Endodermal cell (in vitro differentiated cells): Measurements from ENCODE around the gene BTNL3. TPM values are rescaled to one million over a fixed set of nuclear protein-coding genes. Genes with fewer than 3 reads are reported as not detected.
"Not testable (repeated sequence)": the region's sequence is repeated elsewhere in the genome, so short reads cannot be mapped to it uniquely, and the experiment has no call there.

Experiments used
- DNase-seq: peaks from one replicate; pipeline ENCODE4 v3.0.0-alpha.2; 2017
- H3K27ac ChIP-seq: 2 replicates; pipeline ENCODE4 v1.5.1; 2013; ENCODE audit warnings: mild to moderate bottlenecking, low read depth, low read length, moderate library complexity
- H3K27me3 ChIP-seq: 2 replicates; pipeline ENCODE4 v1.6.1; 2013; ENCODE audit warnings: mild to moderate bottlenecking, low read length, moderate library complexity; ENCODE audit not compliant: insufficient read depth, control insufficient read depth, poor library complexity, severe bottlenecking
- H3K36me3 ChIP-seq: 2 replicates; pipeline ENCODE4 v1.7.0; 2013; ENCODE audit warnings: mild to moderate bottlenecking, low read length, moderate library complexity; ENCODE audit not compliant: control insufficient read depth, insufficient read depth
- H3K4me1 ChIP-seq: one replicate; pipeline ENCODE4 v1.7.0; 2013; ENCODE audit warnings: low read length; ENCODE audit not compliant: control insufficient read depth, insufficient read depth
- H3K4me3 ChIP-seq: 2 replicates; pipeline ENCODE4 v1.5.1; 2013; ENCODE audit warnings: mild to moderate bottlenecking, low read length, moderate library complexity
- H3K9ac ChIP-seq: 2 replicates; pipeline ENCODE4 v1.6.1; 2013; ENCODE audit warnings: mild to moderate bottlenecking, low read length, moderate library complexity; ENCODE audit not compliant: poor library complexity, severe bottlenecking; ENCODE audit errors: extremely low read depth
- H3K9me3 ChIP-seq: 2 replicates; pipeline ENCODE4 v1.6.1; 2013; ENCODE audit warnings: mild to moderate bottlenecking, low read length, moderate library complexity; ENCODE audit not compliant: control insufficient read depth
- H3K27ac Mint-ChIP-seq: 2 replicates; pipeline ENCODE4 v1.8.0; 2020; ENCODE audit warnings: mixed read lengths
- H3K27me3 Mint-ChIP-seq: 2 replicates; pipeline ENCODE4 v1.8.0; 2021; ENCODE audit warnings: mild to moderate bottlenecking, mixed read lengths; ENCODE audit not compliant: insufficient read depth
- H3K36me3 Mint-ChIP-seq: 2 replicates; pipeline ENCODE4 v1.8.0; 2020; ENCODE audit warnings: low read depth, mixed read lengths
- H3K4me1 Mint-ChIP-seq: 2 replicates; pipeline ENCODE4 v1.8.0; 2020; ENCODE audit warnings: mixed read lengths
- H3K4me3 Mint-ChIP-seq: 2 replicates; pipeline ENCODE4 v1.8.0; 2020; ENCODE audit warnings: mild to moderate bottlenecking, moderate library complexity, mixed read lengths
- H3K9me3 Mint-ChIP-seq: 2 replicates; pipeline ENCODE4 v1.8.0; 2020; ENCODE audit warnings: mild to moderate bottlenecking, mixed read lengths
- WGBS, 2 experiments: methylation state at CpG; one replicate each; pipeline versions ENCODE4 v1.1.5 to v1.1.7; 2013; ENCODE audit warnings: missing lambda C conversion rate in 2 of 2, mixed read lengths in 1 of 2; ENCODE audit not compliant: insufficient coverage in 1 of 2, insufficient read length in 1 of 2; 5-methylcytosine and 5-hydroxymethylcytosine counted together
- total RNA-seq, 2 donors: library from RNA; stranded (reverse); fragmentation: NEBNext Ultra II Directional in 1 of 2; extraction: Animal tissue kit (Norgen Biotek cat#: 25700) in 1 of 2; gene quantifications; 2 replicates in 1 of 2; 3 replicates in 1 of 2; pipeline ENCODE4 v1.2.1, GENCODE V29; 2021
- TF ChIP-seq, protein P1 (sequence below): fragments of 200-600 bp; sonication (generic); conservative IDR thresholded peaks from 2 replicates; pipeline ENCODE4 v1.5.0; 2021; ENCODE audit warnings: antibody characterized with exemption, mild to moderate bottlenecking

BTNL3 gene
- total RNA-seq, 2 donors from 2014 or later: not detected

DNA sequence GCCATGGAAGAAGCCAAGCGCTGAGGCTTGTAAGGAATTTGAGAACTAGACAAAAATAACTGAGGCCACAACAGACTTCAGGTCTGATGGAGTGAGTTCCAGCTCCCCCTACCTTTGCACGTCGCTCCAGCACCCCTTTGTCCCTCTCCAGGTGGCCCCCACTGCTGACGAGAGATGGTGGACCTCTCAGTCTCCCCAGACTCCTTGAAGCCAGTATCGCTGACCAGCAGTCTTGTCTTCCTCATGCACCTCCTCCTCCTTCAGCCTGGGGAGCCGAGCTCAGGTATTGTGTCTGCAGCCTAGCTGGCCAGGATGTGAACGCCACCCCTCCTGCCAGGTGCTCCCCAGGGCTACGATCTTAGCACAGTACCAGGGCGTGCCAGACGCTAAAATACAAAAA is 56.7 kb downstream of the BTNL3 start:
- Mint-ChIP-seq H3K27me3 (peaks cover 37% of the 10 kb centered on the region), H3K36me3 (no peaks in the 10 kb centered on the region), H3K4me1 (no peaks in the 10 kb centered on the region), H3K4me3 (no peak overlapping the region), H3K9me3 (no peaks in the 10 kb centered on the region), H3K27ac (no peak overlapping the region)
- peak; percentile 40 for DNase-seq
- 71 to 92% methylated on average over 1 to 10 of the region's 10 CpGs for WGBS, 2 experiments
- Histone ChIP-seq H3K36me3 (no peaks in the 10 kb centered on the region), H3K27me3 (peaks cover 4% of the 10 kb centered on the region), H3K27ac (no peak overlapping the region), H3K9ac (no peak overlapping the region), H3K9me3 (peaks cover 18% of the 10 kb centered on the region), H3K4me3 (no peak overlapping the region), H3K4me1 (no peaks in the 10 kb centered on the region)
- TF ChIP-seq, protein P1, sequence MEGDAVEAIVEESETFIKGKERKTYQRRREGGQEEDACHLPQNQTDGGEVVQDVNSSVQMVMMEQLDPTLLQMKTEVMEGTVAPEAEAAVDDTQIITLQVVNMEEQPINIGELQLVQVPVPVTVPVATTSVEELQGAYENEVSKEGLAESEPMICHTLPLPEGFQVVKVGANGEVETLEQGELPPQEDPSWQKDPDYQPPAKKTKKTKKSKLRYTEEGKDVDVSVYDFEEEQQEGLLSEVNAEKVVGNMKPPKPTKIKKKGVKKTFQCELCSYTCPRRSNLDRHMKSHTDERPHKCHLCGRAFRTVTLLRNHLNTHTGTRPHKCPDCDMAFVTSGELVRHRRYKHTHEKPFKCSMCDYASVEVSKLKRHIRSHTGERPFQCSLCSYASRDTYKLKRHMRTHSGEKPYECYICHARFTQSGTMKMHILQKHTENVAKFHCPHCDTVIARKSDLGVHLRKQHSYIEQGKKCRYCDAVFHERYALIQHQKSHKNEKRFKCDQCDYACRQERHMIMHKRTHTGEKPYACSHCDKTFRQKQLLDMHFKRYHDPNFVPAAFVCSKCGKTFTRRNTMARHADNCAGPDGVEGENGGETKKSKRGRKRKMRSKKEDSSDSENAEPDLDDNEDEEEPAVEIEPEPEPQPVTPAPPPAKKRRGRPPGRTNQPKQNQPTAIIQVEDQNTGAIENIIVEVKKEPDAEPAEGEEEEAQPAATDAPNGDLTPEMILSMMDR: no peak

- H3K27me3 Mint-ChIP-seq: peaks cover 37% of the 10 kb centered on the region
- H3K4me1 Mint-ChIP-seq, H3K9me3 Mint-ChIP-seq, H3K36me3 ChIP-seq, H3K27me3 ChIP-seq, H3K4me1 ChIP-seq, H3K27ac ChIP-seq, H3K9ac ChIP-seq, H3K4me3 Mint-ChIP-seq, DNase-seq, H3K36me3 Mint-ChIP-seq, H3K27ac Mint-ChIP-seq, H3K4me3 ChIP-seq: not testable (repeated sequence)
- 0% methylated on average over 1 of the region's 1 CpG; no CpG with 5 or more reads in 1 of the 2 experiments for WGBS, 2 experiments
- H3K9me3 ChIP-seq: peaks cover 18% of the 10 kb centered on the region
Measured at GRCh38 chr5:181045857-181046256, 57.2 kb downstream of the BTNL3 start.

DNA sequence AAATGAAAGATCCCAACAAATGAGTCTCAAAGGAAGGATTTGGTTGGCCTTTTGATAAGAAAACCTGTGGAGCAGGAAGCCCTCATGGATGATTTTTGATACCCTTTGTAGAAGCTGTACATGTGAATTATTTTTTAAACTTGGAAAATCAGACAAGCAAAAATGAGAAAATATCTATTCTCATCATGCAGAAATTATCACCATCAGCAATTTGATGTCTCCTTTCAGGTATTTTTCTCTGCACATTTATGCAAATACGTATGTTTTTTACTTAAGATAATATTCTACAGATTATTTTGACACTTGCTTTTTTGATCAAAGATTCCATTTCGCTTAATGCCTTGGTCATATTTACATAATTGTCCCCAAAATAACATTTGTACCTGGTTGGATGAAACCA is 58.6 kb downstream of the BTNL3 start:
- DNase-seq: no peak
- H3K4me1 Mint-ChIP-seq: no peaks in the 10 kb centered on the region
- no peaks in the 10 kb centered on the region for H3K9me3 Mint-ChIP-seq
- H3K27ac Mint-ChIP-seq: no peak overlapping the region
- Histone ChIP-seq H3K27me3 (peaks cover 22% of the 10 kb centered on the region), H3K27ac (no peak overlapping the region), H3K4me3 (no peak overlapping the region), H3K9me3 (peaks cover 18% of the 10 kb centered on the region), H3K9ac (no peak overlapping the region), H3K36me3 (no peaks in the 10 kb centered on the region), H3K4me1 (no peaks in the 10 kb centered on the region)
- peaks cover 38% of the 10 kb centered on the region for H3K27me3 Mint-ChIP-seq
- TF ChIP-seq, protein P1: no peak
- WGBS, 2 experiments: 59 to 60% methylated on average over 1 to 2 of the region's 2 CpGs
- no peak overlapping the region for H3K4me3 Mint-ChIP-seq
- no peaks in the 10 kb centered on the region for H3K36me3 Mint-ChIP-seq

- 86% methylated on average over 13 to 15 of the region's 15 CpGs for WGBS, 2 experiments
- peaks cover 38% of the 10 kb centered on the region for H3K27me3 Mint-ChIP-seq
- H3K9me3 ChIP-seq: peaks cover 18% of the 10 kb centered on the region
- H3K4me1 Mint-ChIP-seq: no peaks in the 10 kb centered on the region
- no peaks in the 10 kb centered on the region for H3K9me3 Mint-ChIP-seq
- H3K36me3 Mint-ChIP-seq: no peaks in the 10 kb centered on the region
- no peak overlapping the region for H3K27ac Mint-ChIP-seq
- TF ChIP-seq, protein P1: no peak
- no peak overlapping the region for H3K27ac ChIP-seq
- no peak for DNase-seq
- H3K9ac ChIP-seq: no peak overlapping the region
- H3K4me1 ChIP-seq: no peaks in the 10 kb centered on the region
- H3K4me3 Mint-ChIP-seq: no peak overlapping the region
- no peaks in the 10 kb centered on the region for H3K36me3 ChIP-seq
- no peak overlapping the region for H3K4me3 ChIP-seq
- H3K27me3 ChIP-seq: peaks cover 25% of the 10 kb centered on the region
Measured at GRCh38 chr5:181047921-181048320, 59.3 kb downstream of the BTNL3 start.
